ENCODE results near the gene SLC27A5.
"Not testable (repeated sequence)": the region's sequence is repeated elsewhere in the genome, so short reads cannot be mapped to it uniquely, and the experiment has no call there.

The SLC27A5 gene

DNA sequence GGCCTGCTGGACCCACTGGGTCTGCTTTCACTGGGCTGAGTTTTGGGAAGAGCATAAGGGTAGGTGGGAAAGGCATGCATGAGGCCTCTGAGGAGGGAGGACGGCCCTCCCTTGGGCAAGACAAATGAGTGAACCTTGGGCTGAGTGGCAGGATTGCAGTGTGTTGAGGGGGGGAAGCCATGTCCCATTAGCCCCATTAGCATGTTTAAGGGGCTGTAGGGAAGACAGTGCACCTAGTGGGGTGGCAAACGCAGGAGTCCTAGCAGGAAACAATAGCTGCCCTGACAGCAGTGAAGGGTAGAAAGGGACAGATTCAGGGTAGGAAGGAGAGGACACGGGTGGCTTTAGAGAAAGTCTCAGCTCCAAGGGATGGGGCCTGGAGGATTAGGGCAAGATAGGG is 10.9 kb upstream of the SLC27A5 start:
- in situ Hi-C loops (cut with MboI; ENCODE audit: low sequenced_read_pairs), result no loop called here

- in situ Hi-C loops (cut with MboI; ENCODE audit: low sequenced_read_pairs), result no loop called here
These were observed 9.9 kb upstream of the SLC27A5 start for GRCh38 chr19:58521651-58522050.

DNA sequence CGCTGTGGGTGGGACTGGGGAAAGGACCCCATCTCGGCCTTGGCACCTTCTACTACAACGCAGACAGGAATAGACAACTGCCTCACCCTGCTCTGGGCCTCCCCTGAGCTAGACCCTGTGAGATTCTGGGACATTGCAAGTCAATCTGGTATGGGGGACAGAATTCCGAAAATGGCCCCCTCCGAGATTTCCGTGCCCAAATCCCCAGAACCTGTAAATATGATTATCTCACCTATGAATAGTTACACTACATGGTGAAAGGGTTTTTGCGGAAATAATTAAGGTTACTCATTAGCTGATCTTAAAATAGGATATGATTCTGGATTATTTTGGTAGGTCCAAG is 8.4 kb upstream of the SLC27A5 start:
- in situ Hi-C loops (cut with MboI; ENCODE audit: low sequenced_read_pairs), result no loop called here

GRCh38 chr19:58519355-58520256 is 7.8 kb upstream of the SLC27A5 start, which contains the start of gene ZBTB45:
Gene ZBTB45 (minus strand): TSS chr19:58519810. CDS start chr19:58517673, 2,137 bp downstream.
- in situ Hi-C loops (cut with MboI; ENCODE audit: low sequenced_read_pairs), result no loop called here

DNA sequence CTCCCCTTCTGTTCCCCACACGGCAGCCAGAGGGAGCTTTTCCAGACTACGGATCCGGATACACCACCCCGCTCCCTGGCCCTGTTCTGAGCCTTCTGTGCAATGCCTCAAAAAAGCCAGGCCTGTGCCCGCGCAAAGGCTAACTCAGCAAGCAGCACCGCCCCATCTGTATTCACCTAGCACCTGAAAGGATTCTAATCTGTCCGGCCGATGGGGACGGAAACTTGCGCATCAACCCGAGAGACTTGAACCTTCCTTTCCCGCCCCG is 7.2 kb upstream of the SLC27A5 start:
- in situ Hi-C loops (cut with MboI; ENCODE audit: low sequenced_read_pairs), result no loop called here

DNA sequence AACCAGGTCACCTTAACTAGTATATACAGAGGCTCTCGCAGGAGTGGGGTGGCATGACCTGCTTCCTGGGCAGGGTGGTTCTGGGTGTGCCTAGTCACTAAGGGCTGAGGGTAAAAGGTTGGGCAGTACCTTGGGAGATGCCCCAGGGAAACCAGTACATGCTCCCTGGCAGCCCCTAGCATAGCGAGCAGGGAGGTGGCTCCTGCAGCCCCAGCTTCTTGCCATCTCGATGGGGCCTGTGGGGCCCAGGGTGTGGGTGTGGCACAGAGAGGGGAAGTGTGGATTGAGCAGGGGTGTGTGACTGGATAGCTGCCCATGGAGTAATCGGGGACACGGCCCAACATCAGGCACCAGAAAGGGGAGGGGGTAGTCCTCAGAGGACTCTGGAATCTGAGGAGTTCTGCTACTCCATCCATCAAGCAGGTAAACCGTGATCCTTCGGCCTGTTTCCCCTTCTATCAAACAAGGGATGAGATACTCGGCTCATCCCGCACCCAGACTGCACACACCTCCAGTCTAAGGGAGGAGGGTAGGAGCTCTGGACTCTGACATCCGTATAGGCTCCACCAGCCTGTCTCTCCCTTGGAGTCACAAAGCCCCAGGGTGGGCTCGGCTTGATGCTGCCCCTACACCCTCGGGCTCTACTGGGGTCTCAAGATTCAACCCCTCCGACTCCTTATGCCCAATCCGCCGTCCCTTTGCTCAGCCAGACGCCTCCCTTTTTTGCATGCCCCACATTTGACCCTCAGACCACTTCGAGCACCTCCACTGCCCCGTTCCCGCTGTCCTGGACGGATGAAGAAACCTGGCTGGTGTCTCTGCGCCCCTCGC is 6.7 kb upstream of the SLC27A5 start:
- in situ Hi-C loops (cut with MboI; ENCODE audit: low sequenced_read_pairs), result no loop called here

DNA sequence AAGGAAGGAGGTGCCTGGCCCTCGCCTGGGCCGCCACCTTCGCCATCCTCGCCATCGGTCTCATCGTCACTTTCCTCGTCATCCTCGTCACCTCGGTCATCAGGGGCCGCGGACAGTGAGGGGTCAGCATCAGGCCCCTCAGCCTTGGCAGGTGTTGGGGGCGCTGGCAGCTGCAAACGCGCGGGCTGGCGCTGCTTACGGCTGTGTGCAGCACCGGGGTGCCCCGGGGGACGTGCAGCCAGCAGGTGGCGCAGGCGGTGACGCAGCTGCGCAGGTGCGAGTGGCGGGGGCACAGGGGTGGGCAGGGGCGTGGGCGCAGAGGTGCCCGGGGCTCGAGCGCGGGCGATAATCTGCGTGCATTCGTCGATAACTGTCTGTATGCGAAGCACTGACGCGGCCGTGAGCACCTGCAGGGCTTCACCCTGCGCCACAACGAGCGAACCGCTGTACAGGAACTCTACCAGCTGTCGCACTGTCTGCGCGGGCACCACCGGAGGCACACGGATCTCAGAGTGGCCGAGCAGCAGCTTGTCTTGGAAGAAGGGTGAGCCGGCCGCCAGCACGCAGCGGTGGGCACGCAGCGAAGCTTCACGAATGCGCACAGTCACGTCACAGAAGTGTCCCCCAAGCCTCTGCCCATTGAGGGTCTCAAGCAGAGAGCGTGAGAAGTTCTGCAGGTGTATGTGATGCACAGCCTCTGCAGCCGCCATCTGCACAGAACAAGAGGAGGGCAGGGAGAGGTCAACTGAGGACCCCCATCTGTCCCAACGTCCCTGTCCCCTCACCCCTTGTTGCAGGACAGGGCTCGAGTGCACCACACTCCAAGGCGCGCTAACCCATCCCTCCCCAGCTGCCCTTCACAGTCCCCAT is 5.4 kb upstream of the SLC27A5 start:
- in situ Hi-C loops (cut with MboI; ENCODE audit: low sequenced_read_pairs), result no loop called here

DNA sequence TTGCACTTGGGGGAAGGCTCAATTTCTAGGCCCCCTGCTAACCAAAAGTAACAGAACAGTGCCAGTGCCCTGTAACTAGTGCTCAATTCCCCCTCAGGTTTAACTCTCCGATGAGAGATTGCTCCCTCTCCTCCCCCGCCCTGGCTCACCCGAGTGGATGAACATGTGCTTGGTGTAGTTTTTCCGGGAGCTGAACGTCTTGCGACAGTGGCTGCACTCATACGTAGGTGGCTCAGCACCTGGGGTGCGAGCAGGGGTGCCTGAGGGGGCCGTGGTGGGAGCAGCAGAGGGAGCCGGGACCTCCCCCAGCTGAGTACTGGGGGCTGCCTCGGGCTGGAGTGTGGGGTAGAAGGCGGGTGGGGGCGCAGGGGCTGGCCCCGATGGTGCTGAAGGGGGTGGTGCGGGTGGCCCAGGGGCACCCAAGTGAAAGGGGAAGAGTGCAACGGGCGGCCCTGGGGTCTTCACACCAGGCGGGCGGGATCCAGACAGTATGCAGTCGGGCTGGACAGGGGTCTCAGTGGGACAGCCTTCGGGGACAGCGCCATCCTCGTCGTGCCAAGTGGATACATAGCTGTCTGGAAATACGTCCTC is 4.5 kb upstream of the SLC27A5 start:
- in situ Hi-C loops (cut with MboI; ENCODE audit: low sequenced_read_pairs), result no loop called here

GRCh38 chr19:58515259-58515658 is 3.5 kb upstream of the SLC27A5 start:
- in situ Hi-C loops (cut with MboI; ENCODE audit: low sequenced_read_pairs), result no loop called here

- in situ Hi-C loops (cut with MboI; ENCODE audit: low sequenced_read_pairs), result no loop called here
These were observed 2.8 kb upstream of the SLC27A5 start for GRCh38 chr19:58514564-58515022.

DNA sequence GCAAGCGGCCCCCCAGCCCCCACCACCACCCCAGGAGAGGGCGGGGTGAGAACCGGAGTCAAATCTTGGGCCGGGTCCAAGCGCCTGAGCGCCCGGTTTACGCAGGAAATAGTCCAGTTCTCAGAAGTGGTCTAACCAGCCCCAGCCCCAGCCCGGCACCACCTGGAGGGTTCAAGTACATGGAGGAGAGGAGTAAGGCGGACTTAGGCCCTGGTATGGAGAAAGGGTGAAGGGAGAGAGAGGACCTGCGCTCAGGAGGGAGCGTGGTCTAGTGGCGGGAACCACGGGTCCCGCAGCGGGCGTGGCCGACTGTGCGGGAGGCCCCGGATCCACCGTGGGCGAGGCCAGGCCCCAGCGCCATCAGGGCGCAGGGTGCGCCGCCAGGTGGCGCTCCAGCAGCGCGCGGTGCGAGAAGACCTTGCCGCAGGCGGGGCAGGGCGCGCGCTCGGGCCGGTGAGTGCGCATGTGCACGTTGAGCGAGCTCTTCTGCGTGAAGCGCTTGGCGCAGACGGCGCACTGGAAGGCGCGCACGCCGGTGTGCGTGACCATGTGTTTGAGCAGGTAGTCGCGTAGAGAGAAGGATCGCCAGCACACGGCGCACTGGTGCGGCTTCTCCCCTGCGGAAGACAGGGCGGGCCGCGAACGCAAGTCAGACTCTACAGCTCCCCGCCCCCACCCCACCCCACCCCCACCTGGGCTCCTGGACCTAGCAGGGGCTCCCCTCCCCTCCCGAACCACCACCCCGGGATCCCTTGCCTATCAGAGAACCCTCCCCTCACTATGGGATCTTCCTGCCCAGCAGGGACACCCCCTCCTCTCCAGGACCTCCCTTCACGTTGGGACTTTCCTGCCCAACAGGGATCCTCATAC is 2.1 kb upstream of the SLC27A5 start:
- in situ Hi-C loops (cut with MboI; ENCODE audit: low sequenced_read_pairs), result no loop called here

GRCh38 chr19:58513213-58513693 is 1.5 kb upstream of the SLC27A5 start:
- in situ Hi-C loops (cut with MboI; ENCODE audit: low sequenced_read_pairs), result no loop called here

DNA sequence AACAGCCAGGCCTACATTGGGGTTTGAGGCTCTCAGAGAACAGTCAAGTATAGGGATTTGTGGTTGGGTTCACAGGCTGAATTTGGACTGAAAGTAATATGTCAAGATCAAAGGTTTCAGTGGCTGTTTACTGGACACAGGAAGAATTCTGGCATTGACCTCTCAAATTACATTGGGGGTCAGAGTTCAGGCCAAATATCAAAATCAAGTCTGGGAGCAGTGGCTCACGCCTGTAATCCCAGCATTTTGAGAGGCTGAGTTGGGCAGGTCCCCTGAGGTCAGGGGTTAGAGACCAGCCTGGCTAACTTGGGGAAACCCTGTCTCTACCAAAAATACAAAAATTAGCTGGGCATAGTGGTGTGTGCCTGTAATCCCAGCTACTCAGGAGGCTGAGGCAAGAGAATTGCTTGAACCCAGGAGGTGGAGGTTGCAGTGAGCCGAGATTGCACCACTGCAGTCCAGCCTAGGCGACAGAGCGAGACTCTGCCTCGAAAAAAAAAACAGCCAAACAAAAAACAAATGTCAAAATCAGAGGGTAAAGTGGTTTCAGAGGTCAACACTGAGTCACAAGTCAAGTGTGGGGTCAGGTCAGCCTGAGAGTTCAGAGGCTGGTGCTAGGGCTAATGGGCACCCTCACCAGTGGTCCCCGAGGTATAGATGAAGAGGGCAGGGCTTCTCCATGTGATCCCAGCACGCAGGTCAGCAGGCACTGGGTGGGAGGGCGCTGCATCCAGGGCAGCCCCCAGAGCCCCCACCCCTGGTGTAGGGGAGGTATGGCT is 1.5 kb downstream of the SLC27A5 start:
- in situ Hi-C loops (cut with MboI; ENCODE audit: low sequenced_read_pairs), result no loop called here

GRCh38 chr19:58509731-58510083 is 2.1 kb downstream of the SLC27A5 start:
- in situ Hi-C loops (cut with MboI; ENCODE audit: low sequenced_read_pairs), result no loop called here

- in situ Hi-C loops (cut with MboI; ENCODE audit: low sequenced_read_pairs), result not testable (repeated sequence)
These were observed 4.1 kb downstream of the SLC27A5 start for GRCh38 chr19:58507602-58508223.

- in situ Hi-C loops (cut with MboI; ENCODE audit: low sequenced_read_pairs), result no loop called here
These were observed 11.6 kb downstream of the SLC27A5 start for GRCh38 chr19:58500242-58500641.

DNA sequence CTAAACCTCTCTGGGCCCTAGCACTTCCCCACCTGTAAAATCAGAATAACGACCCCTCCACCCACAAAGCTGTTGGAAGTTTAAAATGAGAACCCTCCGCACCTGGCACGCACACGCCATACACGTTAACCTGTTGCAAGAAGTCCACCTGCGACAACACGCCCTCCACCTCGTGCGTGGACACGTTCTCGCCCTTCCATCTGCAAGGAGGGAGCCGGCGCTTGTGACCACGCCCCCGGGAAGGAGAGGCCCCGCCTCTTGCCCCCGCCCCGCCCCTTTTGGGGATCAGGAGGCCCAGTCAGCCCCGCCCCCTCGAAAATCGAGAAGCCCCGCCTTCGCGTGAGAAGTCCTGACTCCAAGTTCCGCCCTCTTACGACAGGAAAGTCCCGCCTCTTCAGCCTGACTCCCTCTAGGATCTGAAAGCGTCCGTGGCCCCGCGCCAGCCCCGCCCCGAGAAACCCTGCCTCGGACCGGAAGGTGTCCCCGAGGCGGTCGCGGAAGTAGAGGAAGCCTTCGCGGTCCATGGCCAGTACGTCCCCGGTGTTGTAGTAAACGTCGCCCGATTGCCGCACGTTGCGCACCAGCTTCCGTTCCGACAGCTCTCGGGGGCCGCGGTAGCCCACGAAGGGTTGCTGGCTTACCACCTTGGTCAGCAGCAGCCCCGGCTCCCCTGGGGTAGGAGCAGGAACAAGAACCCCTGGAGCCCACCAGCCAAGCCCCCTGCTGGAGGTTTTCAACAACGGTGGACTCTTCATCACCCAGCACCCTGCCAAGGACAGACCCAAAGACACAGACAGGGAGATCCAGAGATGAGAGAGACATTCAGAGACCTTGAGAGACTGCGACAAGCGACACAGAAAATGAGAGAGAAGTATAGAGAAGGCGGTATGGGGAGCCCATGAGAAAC is 12.5 kb downstream of the SLC27A5 start:
- in situ Hi-C loops (cut with MboI; ENCODE audit: low sequenced_read_pairs), result no loop called here
